GM10847 (cell line): Measurements from ENCODE around the gene DSE.

Experiments
- POLR2A ChIP-seq: IDR thresholded peaks from 2 replicates; pipeline ENCODE4 v1.6.1; 2011; ENCODE audit not compliant: insufficient read length; ENCODE audit errors: extremely low read depth

DSE gene

DNA sequence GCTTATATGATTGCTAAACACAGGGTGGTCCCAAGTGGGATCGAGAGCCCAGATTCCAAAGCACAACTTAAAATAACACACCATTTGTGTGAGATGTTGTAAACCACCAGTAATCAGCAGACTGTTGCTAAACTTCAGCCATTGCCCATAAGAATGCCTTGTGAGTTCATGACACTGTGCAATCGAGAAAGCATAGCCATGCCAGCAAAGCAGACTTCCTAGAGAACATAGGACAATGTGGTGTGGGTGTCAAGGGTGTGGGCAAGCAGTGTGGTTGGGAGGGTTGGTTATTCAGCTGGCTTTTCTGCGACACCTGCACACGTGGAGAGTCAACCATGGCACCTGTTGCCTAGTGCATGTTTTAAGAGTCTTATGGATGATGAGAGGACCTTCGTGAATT lies 74.4 kb downstream of the DSE start:
- TF ChIP-seq POLR2A, result no peak

DNA sequence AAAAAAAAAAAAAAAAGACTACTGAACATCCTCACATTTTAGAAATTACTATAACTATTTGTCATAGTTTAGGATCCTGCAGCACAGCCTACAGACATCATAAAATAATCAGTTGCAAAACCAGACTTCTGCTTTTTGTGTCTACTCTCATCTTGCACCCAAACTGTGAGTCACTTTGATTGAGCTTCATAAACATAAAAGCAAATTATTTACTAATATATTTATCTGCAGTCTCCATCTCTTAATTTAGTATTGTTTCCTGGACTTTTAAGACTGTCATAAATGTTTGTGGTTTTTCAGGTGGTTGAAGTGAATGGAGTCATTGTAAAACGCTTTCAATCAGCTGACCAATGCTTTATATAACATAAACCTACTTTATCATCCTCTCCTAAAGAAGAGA lies 75.7 kb downstream of the DSE start:
- no peak for TF ChIP-seq POLR2A

DNA sequence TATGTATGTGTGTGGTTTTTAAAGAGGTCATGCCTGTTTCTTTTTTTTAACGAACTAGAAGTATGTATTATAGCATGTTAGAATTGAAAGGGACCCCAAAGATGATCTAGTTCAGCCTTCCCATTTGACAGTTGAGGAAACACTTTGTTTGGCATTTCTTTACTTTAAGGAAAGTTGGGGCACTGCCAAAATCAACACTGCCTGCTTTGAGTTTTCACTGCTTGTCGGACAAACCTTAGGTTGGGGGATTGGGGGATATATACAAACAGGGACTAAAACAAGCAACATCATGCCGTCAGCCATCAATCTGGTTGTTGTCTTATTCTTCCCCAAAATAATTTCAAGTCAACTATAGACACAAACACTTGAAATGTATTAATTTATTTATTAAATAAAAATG lies 76.3 kb downstream of the DSE start:
- TF ChIP-seq POLR2A, result no peak

DNA sequence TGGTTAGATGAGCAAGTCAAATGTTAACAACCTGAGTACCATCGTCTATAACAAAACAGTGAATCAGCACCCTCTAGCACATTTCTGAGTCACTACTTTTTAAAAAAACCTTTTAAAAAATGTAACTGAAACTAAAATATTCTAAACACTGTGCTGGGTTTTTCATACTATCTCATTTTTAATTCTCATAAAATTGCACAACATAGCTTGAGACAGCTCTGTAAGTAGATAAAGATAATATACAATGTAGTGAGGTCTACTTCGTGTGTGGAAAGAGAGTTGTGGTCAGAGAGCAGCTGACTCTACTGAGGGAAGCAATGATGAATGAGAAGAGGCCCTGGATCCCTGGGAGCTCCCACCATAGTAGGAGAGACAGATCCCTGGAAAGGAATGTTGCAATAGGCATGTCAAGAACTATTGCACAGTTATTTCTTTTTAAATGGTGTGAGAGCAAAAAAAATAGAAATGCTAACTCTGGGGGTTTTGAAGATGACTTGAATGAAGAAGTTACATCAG lies 76.8 kb downstream of the DSE start:
- no peak for TF ChIP-seq POLR2A

DNA sequence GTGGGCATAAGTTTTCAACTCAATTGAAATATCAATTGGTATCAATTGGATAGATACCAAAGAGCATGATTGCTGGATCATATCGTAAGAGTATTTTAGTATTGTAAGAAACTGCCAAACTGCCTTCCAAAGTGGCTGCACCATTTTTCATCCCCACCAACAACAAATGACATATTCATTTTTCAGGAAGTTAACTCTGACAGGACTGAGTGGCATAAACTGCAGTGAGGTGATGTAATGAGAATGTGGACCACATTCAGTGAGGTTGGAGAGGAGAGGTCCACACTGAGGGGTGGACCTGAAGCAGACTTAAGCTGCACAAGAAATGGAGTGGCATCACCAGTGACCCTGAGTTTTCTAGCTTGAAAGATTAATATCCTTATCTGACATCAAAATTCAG lies 78.8 kb downstream of the DSE start:
- no peak for TF ChIP-seq POLR2A

GRCh38 chr6:116450185-116450710 lies 79.5 kb downstream of the DSE start:
- TF ChIP-seq POLR2A, result no peak

GRCh38 chr6:116450769-116451740 lies 80.3 kb downstream of the DSE start:
- TF ChIP-seq POLR2A, result no peak

- no peak for TF ChIP-seq POLR2A
These were observed 81.2 kb downstream of the DSE start for GRCh38 chr6:116451916-116452315.

DNA sequence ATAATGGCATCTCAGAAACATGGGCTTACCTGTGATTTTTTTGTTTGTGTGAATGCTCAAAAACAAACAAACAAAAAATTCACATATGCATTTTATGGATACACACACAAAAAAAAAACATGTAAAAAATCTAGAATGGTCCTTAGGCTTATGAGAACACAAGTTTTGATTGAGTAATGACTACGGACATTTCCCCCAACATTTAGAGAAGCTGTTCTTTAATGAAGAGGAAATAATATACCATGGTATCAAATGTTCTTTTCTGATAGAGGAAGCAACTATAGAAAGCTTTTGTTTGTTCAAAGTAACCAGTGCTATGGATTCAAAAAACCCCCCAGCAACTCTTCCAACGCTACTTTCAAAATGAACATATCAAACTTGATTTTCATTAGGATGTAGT lies 81.8 kb downstream of the DSE start:
- no peak for TF ChIP-seq POLR2A

DNA sequence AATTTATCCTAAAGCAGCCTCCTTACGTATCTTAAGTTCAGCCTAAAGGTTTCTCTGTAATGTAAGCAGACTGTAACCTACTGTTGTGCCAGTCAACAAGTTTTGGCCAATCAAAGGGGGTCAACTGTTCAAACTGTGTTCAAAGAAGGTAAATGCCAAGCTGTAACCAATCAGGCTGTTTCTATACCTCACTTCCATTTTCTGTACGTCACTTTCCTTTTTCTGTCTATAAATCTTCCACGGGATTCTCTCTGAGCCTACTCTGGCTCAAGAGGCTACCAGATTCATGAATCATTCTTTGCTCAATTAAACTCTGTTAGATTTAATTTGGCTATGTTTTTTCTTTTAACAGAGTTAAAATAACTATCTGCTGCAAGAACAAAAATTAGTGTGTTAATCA lies 85.4 kb downstream of the DSE start:
- TF ChIP-seq POLR2A, result no peak

DNA sequence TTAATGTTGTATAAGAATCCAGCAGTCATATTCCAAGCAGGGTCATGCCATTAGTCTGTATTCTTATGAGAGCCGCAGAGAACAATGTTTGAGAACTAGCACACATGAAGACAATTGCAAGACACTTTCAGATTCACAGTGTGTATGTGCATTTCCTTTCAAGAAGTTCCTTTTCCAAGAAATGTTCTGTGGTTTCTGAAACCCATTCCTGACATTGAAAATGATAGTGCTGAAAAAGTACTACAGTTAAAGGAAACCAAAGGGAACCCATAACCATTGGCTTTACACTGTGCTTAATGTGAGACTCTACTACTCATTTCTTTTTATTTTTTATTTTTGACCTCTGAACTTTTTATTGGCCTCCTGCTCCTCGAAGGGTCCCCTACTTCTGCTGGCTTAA lies 86.2 kb downstream of the DSE start:
- TF ChIP-seq POLR2A, result no peak

- TF ChIP-seq POLR2A, result no peak
These were observed 87.5 kb downstream of the DSE start for GRCh38 chr6:116458264-116458663.

DNA sequence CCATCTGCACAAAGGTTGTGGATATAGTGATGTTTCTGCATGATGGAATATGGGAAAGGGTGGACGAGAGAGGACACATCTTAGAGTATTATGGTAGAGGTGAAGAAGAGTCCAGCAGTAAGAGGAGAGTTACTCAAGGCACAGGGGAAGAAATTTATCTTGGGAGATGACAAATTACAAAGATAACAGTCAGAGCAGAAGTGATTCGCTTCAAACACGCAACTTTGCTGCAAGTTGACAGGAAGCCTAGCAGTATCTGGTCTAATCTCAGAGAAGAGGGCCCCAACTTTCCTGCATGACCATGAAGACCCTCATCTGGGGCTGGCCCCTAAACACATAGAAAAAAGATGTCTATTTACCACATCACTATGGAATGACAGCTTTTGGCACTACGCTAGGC lies 89.2 kb downstream of the DSE start:
- no peak for TF ChIP-seq POLR2A

- no peak for TF ChIP-seq POLR2A
These were observed 90.7 kb downstream of the DSE start, which contains the start of gene CALHM6 for GRCh38 chr6:116461331-116461931. Gene CALHM6 (plus strand): TSS chr6:116461375. CDS start chr6:116461930, 555 bp downstream.

- no peak for TF ChIP-seq POLR2A
These were observed 91.5 kb downstream of the DSE start for GRCh38 chr6:116461932-116462885.

DNA sequence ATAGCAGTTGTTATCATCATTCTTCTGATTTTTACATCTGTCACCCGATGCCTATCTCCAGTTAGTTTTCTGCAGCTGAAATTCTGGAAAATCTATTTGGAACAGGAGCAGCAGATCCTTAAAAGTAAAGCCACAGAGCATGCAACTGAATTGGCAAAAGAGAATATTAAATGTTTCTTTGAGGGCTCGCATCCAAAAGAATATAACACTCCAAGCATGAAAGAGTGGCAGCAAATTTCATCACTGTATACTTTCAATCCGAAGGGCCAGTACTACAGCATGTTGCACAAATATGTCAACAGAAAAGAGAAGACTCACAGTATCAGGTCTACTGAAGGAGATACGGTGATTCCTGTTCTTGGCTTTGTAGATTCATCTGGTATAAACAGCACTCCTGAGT lies 92.6 kb downstream of the DSE start:
- TF ChIP-seq POLR2A, result no peak
